H9 (cell line): ENCODE measurements around the gene AIG1. TPM values are rescaled to one million over a fixed set of nuclear protein-coding genes. Genes with fewer than 3 reads are reported as not detected.

ENCODE experiments used
- DNase-seq: peaks from one replicate; pipeline ENCODE4 v3.0.0-alpha.2; 2017
- H2AFZ ChIP-seq: one replicate; pipeline ENCODE4 v1.6.1; 2013; ENCODE audit warnings: mild to moderate bottlenecking, low read length, control low read depth, moderate library complexity
- H2AK5ac ChIP-seq: 2 replicates; pipeline ENCODE4 v1.6.1; 2013; ENCODE audit warnings: low read length, control low read depth, mixed read lengths; ENCODE audit not compliant: insufficient read length
- H2BK120ac ChIP-seq: one replicate; pipeline ENCODE4 v1.6.1; 2013; ENCODE audit warnings: low read depth, mild to moderate bottlenecking, low read length, control low read depth, inconsistent platforms; ENCODE audit not compliant: poor library complexity, severe bottlenecking
- H2BK12ac ChIP-seq: 2 replicates; pipeline ENCODE4 v1.6.1; 2013; ENCODE audit warnings: low read length, control low read depth, mixed read lengths, low read depth; ENCODE audit not compliant: insufficient read length
- H2BK15ac ChIP-seq: 2 replicates; pipeline ENCODE4 v1.6.1; 2013; ENCODE audit warnings: low read depth, low read length, control low read depth
- H2BK20ac ChIP-seq: one replicate; pipeline ENCODE4 v1.6.1; 2013; ENCODE audit warnings: low read depth, mild to moderate bottlenecking, low read length, control low read depth, inconsistent platforms; ENCODE audit not compliant: poor library complexity, severe bottlenecking
- H2BK5ac ChIP-seq: 2 replicates; pipeline ENCODE4 v1.6.1; 2013; ENCODE audit warnings: low read length, control low read depth, mixed read lengths; ENCODE audit not compliant: insufficient read length
- H3K14ac ChIP-seq: 2 replicates; pipeline ENCODE4 v1.6.1; 2013; ENCODE audit warnings: low read length, control low read depth; ENCODE audit not compliant: insufficient read depth
- H3K18ac ChIP-seq: 2 replicates; pipeline ENCODE4 v1.6.1; 2013; ENCODE audit warnings: low read depth, mild to moderate bottlenecking, mixed read lengths, low read length, control low read depth; ENCODE audit not compliant: insufficient read length
- H3K23ac ChIP-seq: 2 replicates; pipeline ENCODE4 v1.6.1; 2013; ENCODE audit warnings: low read length, control low read depth, mixed read lengths, low read depth; ENCODE audit not compliant: insufficient read length
- H3K23me2 ChIP-seq: 2 replicates; pipeline ENCODE4 v1.6.1; 2013; ENCODE audit warnings: low read depth, mild to moderate bottlenecking, mixed read lengths, low read length, control low read depth; ENCODE audit not compliant: insufficient read length, poor library complexity, severe bottlenecking
- H3K27ac ChIP-seq: 2 replicates; pipeline ENCODE4 v1.5.1; 2013; ENCODE audit warnings: low read length, control low read depth, mixed read lengths, low read depth; ENCODE audit not compliant: insufficient read length
- H3K27me3 ChIP-seq: 2 replicates; pipeline ENCODE4 v1.6.1; 2013; ENCODE audit warnings: low read length, control low read depth, inconsistent platforms; ENCODE audit not compliant: insufficient read depth
- H3K4ac ChIP-seq: 2 replicates; pipeline ENCODE4 v1.6.1; 2013; ENCODE audit warnings: low read depth, mild to moderate bottlenecking, control low read depth, inconsistent platforms, low read length, moderate library complexity
- H3K4me1 ChIP-seq: 2 replicates; pipeline ENCODE4 v1.6.1; 2013; ENCODE audit warnings: low read length, control low read depth, inconsistent platforms; ENCODE audit not compliant: insufficient read depth
- H3K4me2 ChIP-seq: 2 replicates; pipeline ENCODE4 v1.6.1; 2013; ENCODE audit warnings: low read length, control low read depth, mixed read lengths; ENCODE audit not compliant: insufficient read length, insufficient read depth
- H3K56ac ChIP-seq: 2 replicates; pipeline ENCODE4 v1.6.1; 2013; ENCODE audit warnings: low read depth, mild to moderate bottlenecking, mixed read lengths, low read length, control low read depth; ENCODE audit not compliant: insufficient read length
- H3K79me1 ChIP-seq: 2 replicates; pipeline ENCODE4 v1.6.1; 2013; ENCODE audit warnings: low read depth, mild to moderate bottlenecking, moderate library complexity, low read length, control low read depth, inconsistent platforms; ENCODE audit not compliant: insufficient read depth, poor library complexity, severe bottlenecking
- H3K79me2 ChIP-seq: 2 replicates; pipeline ENCODE4 v1.6.1; 2013; ENCODE audit warnings: low read length, control low read depth, inconsistent platforms; ENCODE audit not compliant: insufficient read depth
- H3K9ac ChIP-seq: 2 replicates; pipeline ENCODE4 v1.6.1; 2013; ENCODE audit warnings: low read length, control low read depth, mixed read lengths; ENCODE audit not compliant: insufficient read length; ENCODE audit errors: extremely low read depth
- H3K9me3 ChIP-seq: one replicate; pipeline ENCODE4 v1.6.1; 2013; ENCODE audit warnings: low read depth, low read length, inconsistent platforms; ENCODE audit not compliant: control insufficient read depth
- H3T11ph ChIP-seq: one replicate; pipeline ENCODE4 v1.6.1; 2013; ENCODE audit warnings: mild to moderate bottlenecking, low read length, control low read depth, inconsistent platforms
- H4K20me1 ChIP-seq: one replicate; pipeline ENCODE4 v1.6.1; 2013; ENCODE audit not compliant: control insufficient read depth, insufficient read length, insufficient read depth
- H4K5ac ChIP-seq: 2 replicates; pipeline ENCODE4 v1.6.1; 2013; ENCODE audit warnings: low read depth, mild to moderate bottlenecking, mixed read lengths, low read length, control low read depth; ENCODE audit not compliant: insufficient read length
- H4K8ac ChIP-seq: replicated peaks from 2 replicates; pipeline ENCODE4 v1.6.1; 2013; ENCODE audit warnings: low read length, control low read depth, mixed read lengths, low read depth; ENCODE audit not compliant: insufficient read length
- H4K91ac ChIP-seq: 2 replicates; pipeline ENCODE4 v1.6.1; 2013; ENCODE audit warnings: low read depth, mild to moderate bottlenecking, moderate library complexity, mixed read lengths, low read length, control low read depth; ENCODE audit not compliant: insufficient read length
- H3K27ac Mint-ChIP-seq, 3 experiments: 2 replicates in 2 of 3; 3 replicates in 1 of 3; pipeline ENCODE4 v1.8.0; 2020 to 2021; ENCODE audit warnings: mixed read lengths in 3 of 3, mild to moderate bottlenecking in 1 of 3, moderate library complexity in 1 of 3
- H3K27me3 Mint-ChIP-seq: 2 replicates; pipeline ENCODE4 v1.8.0; 2021; ENCODE audit warnings: low read depth, mild to moderate bottlenecking, moderate library complexity, mixed read lengths
- H3K36me3 Mint-ChIP-seq, 3 experiments: 2 replicates in 2 of 3; 3 replicates in 1 of 3; pipeline ENCODE4 v1.8.0; 2020 to 2021; ENCODE audit warnings: low read depth in 3 of 3, mixed read lengths in 3 of 3; ENCODE audit not compliant: insufficient read depth in 1 of 3
- H3K4me1 Mint-ChIP-seq, 2 experiments: 2 replicates each; pipeline ENCODE4 v1.8.0; 2020; ENCODE audit warnings: mixed read lengths in 2 of 2
- H3K4me3 Mint-ChIP-seq, 2 experiments: 2 replicates in 1 of 2; 3 replicates in 1 of 2; pipeline ENCODE4 v1.8.0; 2020 to 2021; ENCODE audit warnings: mild to moderate bottlenecking in 2 of 2, mixed read lengths in 2 of 2, moderate library complexity in 1 of 2
- H3K9me3 Mint-ChIP-seq, 2 experiments: 2 replicates in 1 of 2; 3 replicates in 1 of 2; pipeline ENCODE4 v1.8.0; 2020; ENCODE audit warnings: mild to moderate bottlenecking in 2 of 2, mixed read lengths in 2 of 2, moderate library complexity in 1 of 2
- WGBS: extraction: QIAGEN DNeasy Blood & Tissue Kit; methylation state at CpG from one replicate; pipeline ENCODE4 v1.1.7; 2013; ENCODE audit warnings: missing lambda C conversion rate, low lambda C conversion rate, mixed read lengths; ENCODE audit not compliant: insufficient read length; ENCODE audit errors: extremely low coverage; 5-methylcytosine and 5-hydroxymethylcytosine counted together
- total RNA-seq: library from RNA; stranded (reverse); gene quantifications from 2 replicates; pipeline ENCODE4 v1.2.1, GENCODE V29; 2021
- TF ChIP-seq, protein P1 (sequence below): fragments of 200-600 bp; sonication (generic); conservative IDR thresholded peaks from 3 replicates; pipeline ENCODE4 v1.8.0; 2021; ENCODE audit warnings: antibody characterized with exemption, mild to moderate bottlenecking

The AIG1 gene
- total RNA-seq, 1 experiment from 2014 or later, result 44.6 TPM

DNA sequence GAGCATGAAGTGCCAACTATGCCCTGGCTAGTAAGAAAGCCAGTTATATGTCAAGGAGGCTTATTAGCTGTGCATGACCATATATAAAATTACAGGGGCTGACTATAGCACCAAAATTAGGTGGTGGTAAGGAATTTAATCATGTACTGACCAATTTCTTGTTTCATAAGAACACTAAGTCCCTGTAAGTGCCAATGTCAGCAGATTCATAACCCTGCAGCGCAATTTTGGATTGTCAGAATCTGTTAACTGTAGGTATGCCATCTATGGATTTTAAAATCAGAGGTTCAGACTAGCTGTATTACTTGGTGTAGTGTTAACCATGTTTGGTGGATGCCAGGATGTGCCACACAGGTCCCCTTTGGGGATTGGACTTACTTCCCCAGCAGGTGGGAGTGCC lies 207.8 kb downstream of the AIG1 start:
- no peak overlapping the region for H2BK15ac ChIP-seq
- TF ChIP-seq, protein P1, sequence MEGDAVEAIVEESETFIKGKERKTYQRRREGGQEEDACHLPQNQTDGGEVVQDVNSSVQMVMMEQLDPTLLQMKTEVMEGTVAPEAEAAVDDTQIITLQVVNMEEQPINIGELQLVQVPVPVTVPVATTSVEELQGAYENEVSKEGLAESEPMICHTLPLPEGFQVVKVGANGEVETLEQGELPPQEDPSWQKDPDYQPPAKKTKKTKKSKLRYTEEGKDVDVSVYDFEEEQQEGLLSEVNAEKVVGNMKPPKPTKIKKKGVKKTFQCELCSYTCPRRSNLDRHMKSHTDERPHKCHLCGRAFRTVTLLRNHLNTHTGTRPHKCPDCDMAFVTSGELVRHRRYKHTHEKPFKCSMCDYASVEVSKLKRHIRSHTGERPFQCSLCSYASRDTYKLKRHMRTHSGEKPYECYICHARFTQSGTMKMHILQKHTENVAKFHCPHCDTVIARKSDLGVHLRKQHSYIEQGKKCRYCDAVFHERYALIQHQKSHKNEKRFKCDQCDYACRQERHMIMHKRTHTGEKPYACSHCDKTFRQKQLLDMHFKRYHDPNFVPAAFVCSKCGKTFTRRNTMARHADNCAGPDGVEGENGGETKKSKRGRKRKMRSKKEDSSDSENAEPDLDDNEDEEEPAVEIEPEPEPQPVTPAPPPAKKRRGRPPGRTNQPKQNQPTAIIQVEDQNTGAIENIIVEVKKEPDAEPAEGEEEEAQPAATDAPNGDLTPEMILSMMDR, result no peak
- no peaks in the 10 kb centered on the region for H4K20me1 ChIP-seq
- Mint-ChIP-seq H3K4me1 (peaks cover 19 to 22% of the 10 kb centered on the region in 2 experiments), H3K4me3 (no peak overlapping the region), H3K27ac (no peak overlapping the region; a peak in 1 of 7 replicates), H3K9me3 (no peaks in the 10 kb centered on the region), H3K36me3 (peaks cover 0 to 3% (median 2%) of the 10 kb centered on the region in 3 experiments; a peak in 2 of 7 replicates), H3K27me3 (no peaks in the 10 kb centered on the region)
- H3K14ac ChIP-seq, result no peak overlapping the region
- no peak overlapping the region for H2AK5ac ChIP-seq
- no peak overlapping the region for H2BK120ac ChIP-seq
- no peaks in the 10 kb centered on the region for H3K79me2 ChIP-seq
- no peak overlapping the region for H4K5ac ChIP-seq
- no peak overlapping the region for H2BK12ac ChIP-seq
- no peak overlapping the region for H3K4ac ChIP-seq
- no peak overlapping the region for H3K23ac ChIP-seq
- WGBS, result no CpG with 5 or more reads among the region's 1 CpG
- H2BK5ac ChIP-seq, result no peak overlapping the region
- no peak overlapping the region for H2AFZ ChIP-seq
- H4K91ac ChIP-seq, result no peak overlapping the region
- H3K23me2 ChIP-seq, result no peaks in the 10 kb centered on the region
- no peaks in the 10 kb centered on the region for H3K9me3 ChIP-seq
- no peak overlapping the region for H3T11ph ChIP-seq
- no peak overlapping the region for H3K4me2 ChIP-seq
- H3K9ac ChIP-seq, result no peak overlapping the region
- H3K18ac ChIP-seq, result no peak overlapping the region
- no peaks in the 10 kb centered on the region for H3K79me1 ChIP-seq
- H3K4me1 ChIP-seq, result peaks cover 6% of the 10 kb centered on the region; the same call in 1 of the 2 replicates
- H3K56ac ChIP-seq, result no peak overlapping the region
- no peak overlapping the region for H2BK20ac ChIP-seq
- DNase-seq, result no peak
- peaks cover 4% of the 10 kb centered on the region; the same call in 1 of the 2 replicates for H3K27me3 ChIP-seq
- no peak overlapping the region for H4K8ac ChIP-seq
- H3K27ac ChIP-seq, result no peak overlapping the region
